ENCODE results near the gene RNF126.
"Not testable (repeated sequence)": the region's sequence is repeated elsewhere in the genome, so short reads cannot be mapped to it uniquely, and the experiment has no call there.

RNF126 gene

DNA sequence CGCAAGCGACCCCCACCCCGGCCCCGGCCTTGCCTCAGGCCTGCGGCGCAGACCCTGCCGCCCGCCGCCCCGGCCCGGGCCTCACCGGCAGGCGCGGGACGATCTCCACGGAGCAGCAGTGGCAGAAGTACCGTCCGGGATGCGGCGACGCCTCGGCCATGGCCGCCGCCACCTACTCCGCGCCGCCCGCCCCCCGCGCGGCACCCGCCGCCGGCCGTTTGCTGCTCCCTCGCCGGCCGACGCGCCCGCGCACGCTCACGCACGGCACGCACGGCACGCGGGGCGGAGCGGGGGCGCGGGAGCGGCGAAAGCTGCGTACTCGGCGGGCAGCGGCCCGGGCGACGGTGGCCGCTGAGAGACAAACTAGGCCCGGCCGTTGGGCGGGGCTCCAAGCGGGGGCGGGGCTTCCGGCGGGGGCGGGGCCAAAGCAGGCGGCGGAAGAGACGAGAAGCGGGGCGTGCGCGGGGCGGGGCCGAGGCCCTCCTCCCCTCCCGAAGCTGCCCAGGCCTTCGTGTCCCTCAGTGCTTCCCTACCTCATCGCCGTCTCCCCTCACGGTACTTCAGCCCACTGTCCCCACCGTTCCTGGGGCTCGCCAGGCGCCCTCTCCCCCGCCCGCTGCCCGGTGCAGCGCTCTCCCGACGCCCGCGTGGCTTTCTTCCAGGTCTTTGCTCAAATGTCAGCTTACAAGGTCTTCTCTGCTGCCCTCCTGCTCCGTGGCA lies at the start of gene RNF126:
TSS of gene RNF126 (minus strand) at position 253 of the 720 bp plus-strand sequence. CDS start at position 160, 93 bp downstream.
- DNase-seq, result peak; percentile 85 to 94

DNA sequence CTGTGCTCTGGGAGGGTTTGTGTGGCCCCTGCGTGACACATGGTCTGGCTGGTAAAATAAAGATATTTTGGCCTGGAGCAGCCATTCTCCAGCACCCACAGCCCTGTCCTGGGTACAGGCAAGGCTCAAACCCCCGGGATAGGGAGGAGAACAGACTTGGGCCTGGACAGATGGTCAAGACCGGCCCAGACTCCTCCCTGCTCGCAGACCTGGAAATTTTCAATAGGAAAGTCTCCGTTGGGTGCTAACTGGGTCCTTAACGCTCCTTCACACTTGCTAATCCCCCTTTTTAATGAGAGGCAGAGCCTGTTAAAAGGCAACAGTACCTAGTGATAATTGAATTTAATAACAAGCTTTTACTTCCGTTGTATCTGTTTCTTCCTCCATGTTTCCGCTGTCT lies 48.2 kb upstream of the RNF126 start:
- DNase-seq, result no peak

DNA sequence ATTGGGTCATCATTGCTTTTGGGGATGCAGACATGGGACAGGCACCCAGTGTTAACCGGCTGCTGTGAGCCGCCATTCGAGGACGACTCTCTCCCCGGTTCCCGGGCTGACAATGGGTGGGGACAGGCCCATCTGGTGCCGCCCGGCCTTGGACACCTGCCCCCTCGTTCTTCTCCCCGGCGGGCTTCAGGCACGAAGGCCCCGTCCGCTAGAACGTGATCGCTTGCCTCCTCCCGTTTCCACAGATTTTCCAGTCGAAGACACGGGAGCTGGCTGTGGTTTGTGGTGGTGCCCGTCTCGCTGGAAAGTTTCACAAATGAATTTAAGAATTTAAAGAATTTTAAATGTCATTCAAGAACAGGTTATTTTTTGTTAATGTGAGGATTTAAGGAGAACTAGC lies 47.8 kb upstream of the RNF126 start:
- no peak for DNase-seq

DNA sequence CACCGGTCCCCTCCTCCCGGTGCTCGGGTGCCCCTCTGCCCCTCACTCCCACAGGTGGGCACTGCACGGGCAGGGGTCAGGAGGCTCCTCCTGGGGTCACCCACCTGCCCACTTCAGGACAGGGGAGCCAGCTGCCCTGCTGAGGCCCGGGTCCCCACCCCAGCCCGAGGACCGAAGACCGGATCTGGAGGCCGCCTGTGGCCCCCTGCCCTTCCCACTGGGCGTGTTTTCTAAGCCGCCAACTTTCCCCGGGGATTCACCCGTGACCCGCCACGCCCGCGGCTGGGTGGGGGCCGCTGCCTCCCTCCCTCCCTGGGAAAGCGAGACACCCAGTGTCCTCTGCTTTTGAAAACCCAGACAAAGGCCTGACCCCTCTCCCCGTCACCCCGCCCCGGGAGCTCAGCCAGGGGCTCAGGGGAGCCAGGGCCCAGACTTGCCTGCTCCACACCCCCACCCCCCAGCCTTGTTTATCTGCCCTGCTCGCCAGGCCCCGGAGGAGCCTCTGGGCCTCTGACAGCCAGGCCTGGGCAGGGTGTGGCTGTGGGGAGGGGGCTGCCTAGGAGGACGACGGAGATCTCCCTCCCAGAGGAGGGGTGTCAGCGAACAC lies 47.1 kb upstream of the RNF126 start:
- no peak for DNase-seq

- no peak for DNase-seq
Measured at GRCh38 chr19:709196-709964, 46.4 kb upstream of the RNF126 start.

- no peak for DNase-seq
Measured at GRCh38 chr19:708154-709143, 45.4 kb upstream of the RNF126 start, which contains the start of gene PALM. PALM (plus strand) TSS chr19:708935; CDS start chr19:709147, 212 bp downstream.

DNA sequence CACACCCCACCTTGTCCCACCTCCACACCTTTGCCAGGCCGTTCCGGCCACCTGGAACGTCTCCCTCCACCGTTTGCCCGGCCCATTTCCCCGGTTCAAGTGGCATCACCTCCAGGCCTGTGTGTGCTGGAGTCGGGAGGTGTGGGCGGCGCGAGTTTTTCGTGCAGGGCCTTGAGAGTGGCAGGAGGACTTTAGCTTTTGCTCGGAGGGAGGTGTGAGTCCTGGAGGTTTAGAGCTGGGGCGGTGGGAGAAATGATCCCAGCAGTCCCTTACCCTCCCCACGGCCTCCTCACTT lies 41.4 kb upstream of the RNF126 start:
- DNase-seq, result no peak

DNA sequence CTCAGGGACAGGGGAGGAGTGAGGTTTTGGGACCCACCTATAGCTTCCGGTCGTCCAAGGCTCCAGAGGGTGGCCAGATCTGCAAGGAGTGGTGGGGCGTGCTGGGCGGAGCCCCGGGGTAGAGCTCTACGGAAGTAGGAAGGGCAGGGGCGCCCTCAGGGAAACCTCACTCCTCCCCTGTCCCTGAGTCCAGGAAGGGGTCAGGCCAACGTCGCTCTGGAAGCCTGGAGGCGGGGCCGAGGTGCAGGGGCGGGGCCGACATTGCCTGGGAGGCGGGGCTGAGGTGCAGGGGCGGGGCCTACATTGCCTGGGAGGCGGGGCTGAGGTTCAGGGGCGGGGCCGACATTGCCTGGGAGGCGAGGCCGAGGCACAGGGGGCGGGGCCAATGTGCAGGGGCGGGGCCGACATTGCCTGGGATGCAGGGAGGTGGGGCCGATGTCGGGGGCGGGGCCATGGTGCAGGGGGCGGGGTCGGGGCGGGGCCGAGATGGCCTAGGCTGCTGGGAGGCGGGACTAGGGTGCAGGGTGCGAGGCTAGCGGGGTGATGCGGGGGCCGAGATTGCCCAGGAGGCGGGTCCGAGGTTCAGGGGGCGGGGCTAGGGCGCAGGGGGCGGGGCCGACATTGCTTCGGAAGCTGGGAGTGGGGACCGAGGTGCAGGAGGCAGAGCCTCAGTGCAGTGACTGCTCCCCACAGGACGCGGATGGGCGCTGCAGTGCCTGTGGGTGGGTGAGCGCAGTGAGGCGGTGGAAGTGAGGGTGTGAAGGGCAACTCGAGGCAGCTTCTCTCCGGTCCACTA lies 40.8 kb upstream of the RNF126 start:
- peak; percentile 76 to 97 for DNase-seq

- DNase-seq, result peak in 1 of 2 donors; percentile 4
Measured at GRCh38 chr19:703329-703650, 40.3 kb upstream of the RNF126 start.

DNA sequence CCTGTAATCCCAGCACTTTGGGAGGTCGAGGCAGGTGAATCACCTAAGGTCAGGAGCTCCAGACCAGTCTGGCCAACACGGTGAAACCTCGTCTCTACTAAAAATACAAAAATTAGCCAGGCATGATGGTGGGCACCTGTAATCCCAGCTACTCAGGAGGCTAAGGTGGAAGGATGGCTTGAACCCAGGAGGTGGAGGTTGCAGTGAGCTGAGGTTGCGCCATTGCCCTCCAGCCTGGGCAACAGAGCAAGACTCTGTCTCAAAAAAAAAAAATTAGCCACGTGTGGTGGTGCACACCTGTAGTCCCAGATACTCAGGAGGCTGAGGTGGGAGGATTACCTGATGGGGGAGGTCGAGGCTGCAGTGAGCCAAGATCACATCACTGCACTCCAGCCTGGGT lies 39.8 kb upstream of the RNF126 start:
- not testable (repeated sequence) for DNase-seq

DNA sequence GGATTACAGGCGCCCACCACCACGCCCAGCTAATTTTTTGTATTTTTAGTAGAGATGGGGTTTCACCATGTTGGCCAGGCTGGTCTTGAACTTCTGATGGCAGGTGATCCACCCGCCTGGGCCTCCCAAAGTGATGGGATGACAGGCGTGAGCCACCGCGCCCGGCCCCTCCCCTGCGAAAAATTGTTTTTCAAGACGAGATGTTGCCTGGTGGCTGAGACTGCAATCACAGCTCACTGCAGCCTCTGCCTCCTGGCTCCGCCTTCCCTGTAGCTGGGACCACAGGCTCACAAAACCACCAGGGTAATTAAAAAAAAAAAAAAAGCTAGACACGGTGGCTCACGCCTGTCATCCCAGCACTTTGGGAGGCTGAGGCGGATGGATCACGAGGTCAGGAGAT lies 36.9 kb upstream of the RNF126 start:
- DNase-seq, result not testable (repeated sequence)

DNA sequence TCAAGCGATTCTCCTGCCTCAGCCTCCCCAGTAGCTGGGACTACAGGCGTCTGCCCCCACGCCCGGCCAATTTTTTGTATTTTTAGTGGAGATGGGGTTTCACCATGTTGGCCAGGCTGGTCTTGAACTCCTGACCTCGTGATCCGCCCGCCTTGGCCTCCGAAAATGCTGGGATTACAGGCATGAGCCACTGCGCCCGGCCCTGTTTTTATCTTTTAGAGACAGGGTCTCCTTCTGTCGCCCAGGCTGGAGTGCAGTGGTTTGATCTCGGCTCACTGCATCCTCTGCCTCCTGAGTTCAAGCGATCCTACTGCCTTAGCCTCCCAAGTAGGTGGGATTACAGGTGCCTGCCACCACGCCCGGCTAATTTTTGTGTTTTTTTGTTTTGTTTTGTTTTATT lies 35.5 kb upstream of the RNF126 start:
- not testable (repeated sequence) for DNase-seq

- DNase-seq, result no peak
Measured at GRCh38 chr19:695352-695949, 32.4 kb upstream of the RNF126 start, which contains the start of gene PRSS57. PRSS57 (minus strand) TSS chr19:695452; CDS start chr19:695430, 22 bp downstream.

DNA sequence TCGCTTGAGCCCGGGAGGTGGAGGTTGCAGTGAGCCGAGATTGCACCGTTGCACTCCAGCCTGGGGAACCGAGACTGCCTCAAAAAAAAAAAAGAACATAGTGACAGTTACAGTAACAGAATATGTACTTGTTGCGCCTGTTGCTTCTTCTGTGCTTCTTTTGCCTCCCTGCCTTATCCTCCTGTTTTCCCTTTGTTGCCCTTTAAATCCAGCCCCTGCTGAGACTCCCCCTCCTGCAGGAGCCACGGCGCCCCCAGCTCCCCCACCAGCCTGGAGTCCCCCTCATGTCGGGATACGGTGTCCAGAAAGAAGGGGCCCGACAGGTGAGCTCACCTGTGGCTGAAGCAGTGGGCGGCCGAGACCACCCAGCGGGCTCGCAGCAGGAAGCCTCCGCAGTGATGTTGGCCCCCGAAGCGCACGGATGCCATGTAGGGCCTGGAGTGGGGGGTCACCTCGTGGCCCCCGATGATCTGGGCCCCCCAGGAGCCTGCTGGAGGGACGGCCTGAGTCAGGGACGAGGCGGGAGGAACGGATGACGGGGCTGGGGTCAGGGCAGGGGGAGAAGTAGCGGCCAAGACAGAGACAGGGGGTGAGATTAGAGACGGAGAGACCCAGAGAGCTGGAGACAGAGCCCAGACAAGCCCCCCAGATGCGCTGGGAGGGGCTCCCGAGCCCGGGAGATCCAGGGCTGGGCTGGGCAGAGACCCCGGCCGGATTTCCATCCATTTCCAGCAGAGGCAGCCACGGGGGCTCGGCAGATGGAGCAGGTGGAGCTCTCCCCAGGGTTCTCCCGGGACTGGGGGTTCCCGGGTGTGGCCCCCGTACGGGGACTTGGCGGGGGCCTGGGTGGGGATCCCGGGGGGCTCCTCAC lies 31.7 kb upstream of the RNF126 start:
- DNase-seq, result no peak

GRCh38 chr19:690203-690602 lies 27.2 kb upstream of the RNF126 start:
- DNase-seq, result no peak

DNA sequence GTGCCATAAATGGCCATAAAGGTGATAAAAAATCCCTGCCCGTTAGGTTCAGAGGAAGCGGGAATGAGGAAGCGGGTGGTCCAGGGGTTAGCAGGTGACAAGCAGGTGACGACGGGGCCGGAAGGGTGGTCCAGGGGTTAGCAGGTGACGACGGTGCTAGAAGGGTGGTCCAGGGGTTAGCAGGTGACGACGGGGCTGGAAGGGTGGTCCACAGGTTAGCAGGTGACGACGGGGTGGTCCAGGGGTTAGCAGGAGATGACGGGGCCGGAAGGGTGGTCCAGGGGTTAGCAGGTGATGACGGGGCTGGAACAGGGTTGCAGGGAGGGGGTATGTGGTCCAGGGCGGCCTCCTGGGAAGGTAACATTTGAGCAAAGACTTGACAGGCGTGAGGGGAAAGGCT lies 26.0 kb upstream of the RNF126 start:
- DNase-seq, result no peak

GRCh38 chr19:688214-688613 lies 25.2 kb upstream of the RNF126 start:
- no peak for DNase-seq

GRCh38 chr19:687569-688166 lies 24.7 kb upstream of the RNF126 start:
- no peak for DNase-seq

DNA sequence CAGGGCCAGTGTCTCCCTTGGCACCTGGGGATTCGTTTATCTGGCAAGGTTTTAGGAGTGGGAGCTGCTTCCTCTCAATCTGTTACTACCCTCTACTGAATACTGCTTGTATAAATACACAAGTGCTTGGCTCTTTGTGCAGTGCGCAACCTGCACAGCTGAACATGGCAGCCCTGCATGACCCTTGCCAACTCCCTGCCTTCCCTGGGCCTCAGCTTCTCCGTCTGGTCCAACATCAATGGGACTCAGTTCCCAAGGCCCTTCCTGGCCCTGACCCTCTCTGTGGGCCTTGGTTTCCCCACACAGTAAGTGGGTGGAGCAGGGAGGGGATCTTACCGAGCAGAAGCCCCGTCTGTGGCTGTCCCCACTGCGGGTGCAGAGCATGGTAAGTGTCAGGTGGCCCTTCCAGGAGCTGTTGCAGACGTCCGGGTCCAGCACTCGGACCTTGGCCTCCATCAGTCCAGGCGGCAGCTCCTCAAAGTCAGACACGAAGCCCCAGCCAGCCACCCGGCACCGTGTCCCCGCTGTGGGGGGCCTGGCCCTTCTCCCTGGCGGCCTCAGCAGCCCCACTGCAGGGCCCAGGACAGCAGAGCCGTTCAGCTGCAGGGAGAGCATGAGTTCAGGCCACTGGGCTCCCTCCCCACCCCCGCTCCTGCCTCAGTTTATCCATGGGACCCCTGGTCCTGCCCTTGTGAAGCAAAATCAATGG lies 23.7 kb upstream of the RNF126 start:
- no peak for DNase-seq
